ENCODE measurements around the gene OR2AJ1. TPM values are rescaled to one million over a fixed set of nuclear protein-coding genes. Genes with fewer than 3 reads are reported as not detected.

The OR2AJ1 gene
- polyA plus RNA-seq, 1 donor from 2014 or later, result not detected

- peaks cover 4% of the 10 kb centered on the region for H3K9me3 ChIP-seq (ENCODE audit: low read length)
- H3K4me2 ChIP-seq (ENCODE audit: low read length), result no peak overlapping the region
Observed at GRCh38 chr1:247904122-247904521, 20.6 kb upstream of the OR2AJ1 start.

GRCh38 chr1:247905181-247905580 lies 19.5 kb upstream of the OR2AJ1 start:
- no peak overlapping the region for H3K4me2 ChIP-seq (ENCODE audit: low read length)
- no peaks in the 10 kb centered on the region for H3F3A ChIP-seq (ENCODE audit: insufficient read depth, low read length, poor library complexity, severe bottlenecking)
- H3K9me2 ChIP-seq (ENCODE audit: insufficient read depth, low read length), result no peaks in the 10 kb centered on the region
- H3K9me3 ChIP-seq (ENCODE audit: low read length), result peaks cover 4% of the 10 kb centered on the region
- H3K4me3 ChIP-seq (ENCODE audit: low read length), result no peak overlapping the region
- no peak overlapping the region for H3K27ac ChIP-seq (ENCODE audit: low read length)
- no peaks in the 10 kb centered on the region for H3K27me3 ChIP-seq (ENCODE audit: insufficient read depth, low read depth, low read length)
- TF ChIP-seq TAF1 (IDR thresholded peaks at IDR 0.05; ENCODE audit: low read depth) (no peak), POLR2AphosphoS5 (IDR thresholded peaks at IDR 0.05) (no peak), RAD21 (conservative IDR thresholded peaks at IDR 0.05) (no peak), SMC3 (conservative IDR thresholded peaks at IDR 0.05; ENCODE audit: poor library complexity) (no peak), EZH2 (IDR thresholded peaks at IDR 0.05; ENCODE audit: borderline replicate concordance, insufficient read depth, low read length, poor library complexity, severe bottlenecking) (no peak), MXI1 (conservative IDR thresholded peaks at IDR 0.05; ENCODE audit: poor library complexity, severe bottlenecking) (no peak), EP300 (conservative IDR thresholded peaks at IDR 0.05; ENCODE audit: poor library complexity, severe bottlenecking) (no peak)
- TF ChIP-seq, protein P1, sequence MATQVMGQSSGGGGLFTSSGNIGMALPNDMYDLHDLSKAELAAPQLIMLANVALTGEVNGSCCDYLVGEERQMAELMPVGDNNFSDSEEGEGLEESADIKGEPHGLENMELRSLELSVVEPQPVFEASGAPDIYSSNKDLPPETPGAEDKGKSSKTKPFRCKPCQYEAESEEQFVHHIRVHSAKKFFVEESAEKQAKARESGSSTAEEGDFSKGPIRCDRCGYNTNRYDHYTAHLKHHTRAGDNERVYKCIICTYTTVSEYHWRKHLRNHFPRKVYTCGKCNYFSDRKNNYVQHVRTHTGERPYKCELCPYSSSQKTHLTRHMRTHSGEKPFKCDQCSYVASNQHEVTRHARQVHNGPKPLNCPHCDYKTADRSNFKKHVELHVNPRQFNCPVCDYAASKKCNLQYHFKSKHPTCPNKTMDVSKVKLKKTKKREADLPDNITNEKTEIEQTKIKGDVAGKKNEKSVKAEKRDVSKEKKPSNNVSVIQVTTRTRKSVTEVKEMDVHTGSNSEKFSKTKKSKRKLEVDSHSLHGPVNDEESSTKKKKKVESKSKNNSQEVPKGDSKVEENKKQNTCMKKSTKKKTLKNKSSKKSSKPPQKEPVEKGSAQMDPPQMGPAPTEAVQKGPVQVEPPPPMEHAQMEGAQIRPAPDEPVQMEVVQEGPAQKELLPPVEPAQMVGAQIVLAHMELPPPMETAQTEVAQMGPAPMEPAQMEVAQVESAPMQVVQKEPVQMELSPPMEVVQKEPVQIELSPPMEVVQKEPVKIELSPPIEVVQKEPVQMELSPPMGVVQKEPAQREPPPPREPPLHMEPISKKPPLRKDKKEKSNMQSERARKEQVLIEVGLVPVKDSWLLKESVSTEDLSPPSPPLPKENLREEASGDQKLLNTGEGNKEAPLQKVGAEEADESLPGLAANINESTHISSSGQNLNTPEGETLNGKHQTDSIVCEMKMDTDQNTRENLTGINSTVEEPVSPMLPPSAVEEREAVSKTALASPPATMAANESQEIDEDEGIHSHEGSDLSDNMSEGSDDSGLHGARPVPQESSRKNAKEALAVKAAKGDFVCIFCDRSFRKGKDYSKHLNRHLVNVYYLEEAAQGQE (IDR thresholded peaks at IDR 0.05; ENCODE audit: borderline replicate concordance), result no peak
- no peaks in the 10 kb centered on the region for H4K20me1 ChIP-seq (ENCODE audit: insufficient read depth)
- H3K9ac ChIP-seq (ENCODE audit: low read length), result no peak overlapping the region
- no peaks in the 10 kb centered on the region for H3K79me2 ChIP-seq (replicated peaks; ENCODE audit: insufficient read depth, low read length)
- H2AFZ ChIP-seq (ENCODE audit: low read depth, low read length), result no peak overlapping the region
- H3K36me3 ChIP-seq (ENCODE audit: insufficient read depth, low read length), result no peaks in the 10 kb centered on the region

More at GRCh38 chr1:247904122-247904521, 20.6 kb upstream of the OR2AJ1 start:
- Histone ChIP-seq H3K27me3 (ENCODE audit: insufficient read depth, low read depth, low read length) (no peaks in the 10 kb centered on the region), H3K36me3 (ENCODE audit: insufficient read depth, low read length) (no peaks in the 10 kb centered on the region), H3F3A (ENCODE audit: insufficient read depth, low read length, poor library complexity, severe bottlenecking) (no peaks in the 10 kb centered on the region), H3K9me2 (ENCODE audit: insufficient read depth, low read length) (no peaks in the 10 kb centered on the region), H3K9ac (ENCODE audit: low read length) (no peak overlapping the region), H2AFZ (ENCODE audit: low read depth, low read length) (no peak overlapping the region), H3K27ac (ENCODE audit: low read length) (no peak overlapping the region), H3K4me3 (ENCODE audit: low read length) (no peak overlapping the region), H4K20me1 (ENCODE audit: insufficient read depth) (no peaks in the 10 kb centered on the region), H3K79me2 (replicated peaks; ENCODE audit: insufficient read depth, low read length) (no peaks in the 10 kb centered on the region)
- TF ChIP-seq CTCF (IDR thresholded peaks at IDR 0.05; ENCODE audit: poor library complexity, severe bottlenecking), result no peak
- TF ChIP-seq, protein P1 (IDR thresholded peaks at IDR 0.05; ENCODE audit: borderline replicate concordance), result no peak
- TF ChIP-seq RAD21 (conservative IDR thresholded peaks at IDR 0.05), result no peak
- no peak for TF ChIP-seq POLR2AphosphoS5 (IDR thresholded peaks at IDR 0.05)
- no peak for TF ChIP-seq EP300 (conservative IDR thresholded peaks at IDR 0.05; ENCODE audit: poor library complexity, severe bottlenecking)
- TF ChIP-seq EZH2 (IDR thresholded peaks at IDR 0.05; ENCODE audit: borderline replicate concordance, insufficient read depth, low read length, poor library complexity, severe bottlenecking), result no peak
- TF ChIP-seq TAF1 (IDR thresholded peaks at IDR 0.05; ENCODE audit: low read depth), result no peak
- TF ChIP-seq SMC3 (conservative IDR thresholded peaks at IDR 0.05; ENCODE audit: poor library complexity), result no peak
- TF ChIP-seq MXI1 (conservative IDR thresholded peaks at IDR 0.05; ENCODE audit: poor library complexity, severe bottlenecking), result no peak
